ENCODE results near the gene TRIM26.

The TRIM26 gene

DNA sequence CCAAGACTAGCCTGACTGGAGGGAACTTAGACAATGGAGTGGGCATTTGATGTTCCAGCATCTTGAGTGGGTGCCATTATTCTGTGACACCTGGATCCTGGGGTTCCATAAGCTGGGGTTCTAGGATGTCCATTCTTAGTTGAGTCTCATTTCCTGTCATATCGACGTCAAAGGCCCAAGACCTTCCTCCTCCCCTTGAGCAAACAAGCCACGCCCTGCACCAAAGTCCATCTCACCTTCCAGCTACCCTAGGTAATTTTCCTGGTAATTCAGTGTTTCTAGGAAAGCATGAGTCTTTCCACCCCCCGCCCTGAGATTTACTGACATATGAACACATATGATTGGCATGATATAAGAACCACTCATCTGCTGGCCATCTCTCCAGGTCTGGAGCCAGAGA lies 77.4 kb downstream of the TRIM26 start, which contains the start of gene TRIM40:
Gene TRIM40 (plus strand): TSS at position 384 of the 400 bp plus-strand sequence. CDS start 897 bp downstream, outside the sequence.
- no peak within 1 kb of the TSS for H3K27ac ChIP-seq
- TF ChIP-seq ZFX (IDR thresholded peaks at IDR 0.05) (no peak), CTCF (conservative IDR thresholded peaks at IDR 0.05) (no peak)

DNA sequence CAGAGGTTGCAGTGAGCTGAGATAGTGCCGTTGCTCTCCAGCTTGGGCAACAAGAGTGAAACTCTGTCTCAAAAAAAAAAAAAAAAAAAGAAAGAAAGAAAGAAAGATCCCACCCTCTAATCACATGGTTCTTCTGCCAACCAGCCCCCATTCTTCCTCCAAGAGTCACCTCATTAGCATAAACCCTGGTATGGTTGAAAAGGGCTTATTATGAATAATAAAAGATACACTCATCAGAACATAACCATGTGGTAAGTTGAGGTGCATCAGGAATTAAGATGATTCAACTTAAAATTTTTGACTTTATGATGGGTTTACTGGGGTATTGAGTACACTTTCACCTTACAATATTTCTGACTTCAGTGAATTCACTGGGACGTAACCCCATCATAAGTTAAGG lies 78.1 kb downstream of the TRIM26 start:
- H3K27ac ChIP-seq: no peak overlapping the region
- TF ChIP-seq ZFX (IDR thresholded peaks at IDR 0.05) (no peak), CTCF (conservative IDR thresholded peaks at IDR 0.05) (no peak)
